Middle frontal gyrus (tissue), 1 donor: Measurements from ENCODE around the gene DNAJC10.
"Not testable (repeated sequence)": the region's sequence is repeated elsewhere in the genome, so short reads cannot be mapped to it uniquely, and the experiment has no call there.

Source experiments
- DNase-seq: peaks from one replicate; pipeline ENCODE4 v3.0.0-alpha.2; 2015; ENCODE audit warnings: low spot score; ENCODE audit errors: extremely low spot score

Gene DNAJC10

DNA sequence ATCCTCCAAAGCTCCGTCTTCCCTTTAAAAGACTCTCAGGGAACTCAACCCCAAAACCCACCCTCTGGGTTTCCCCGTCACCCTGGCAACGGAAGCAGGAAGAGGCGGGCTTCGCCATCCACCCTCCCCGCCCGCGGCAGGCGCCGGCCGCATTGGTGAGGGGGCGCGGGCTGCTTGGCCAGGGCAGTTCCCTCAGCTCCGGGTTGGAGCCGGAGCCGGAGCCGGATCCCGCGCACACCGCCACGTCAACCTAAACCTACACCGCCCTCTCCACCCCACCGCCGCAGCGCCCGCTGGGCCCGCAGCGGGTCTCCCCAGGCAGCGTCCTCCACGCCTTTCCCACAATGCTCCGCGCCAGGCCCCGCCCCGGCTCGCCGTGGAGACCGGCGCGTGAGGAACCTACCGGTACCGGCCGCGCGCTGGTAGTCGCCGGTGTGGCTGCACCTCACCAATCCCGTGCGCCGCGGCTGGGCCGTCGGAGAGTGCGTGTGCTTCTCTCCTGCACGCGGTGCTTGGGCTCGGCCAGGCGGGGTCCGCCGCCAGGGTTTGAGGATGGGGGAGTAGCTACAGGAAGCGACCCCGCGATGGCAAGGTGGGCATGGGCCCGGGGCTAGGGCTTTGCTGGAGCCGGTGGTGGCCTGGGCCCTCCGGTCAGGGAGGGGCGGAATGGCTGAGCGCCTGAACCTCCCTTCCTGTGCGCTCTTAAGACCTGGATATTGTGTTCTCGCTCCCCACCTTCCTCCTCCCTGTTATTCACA, at the start of gene DNAJC10:
Gene DNAJC10, plus strand, starts transcription at position 366 of the 758 bp plus-strand sequence. CDS start 1,830 bp downstream, outside the sequence.
- peak; percentile 70 for DNase-seq

- DNase-seq: no peak
Measured at GRCh38 chr2:182666674-182667314, 49.3 kb upstream of the DNAJC10 start.

DNA sequence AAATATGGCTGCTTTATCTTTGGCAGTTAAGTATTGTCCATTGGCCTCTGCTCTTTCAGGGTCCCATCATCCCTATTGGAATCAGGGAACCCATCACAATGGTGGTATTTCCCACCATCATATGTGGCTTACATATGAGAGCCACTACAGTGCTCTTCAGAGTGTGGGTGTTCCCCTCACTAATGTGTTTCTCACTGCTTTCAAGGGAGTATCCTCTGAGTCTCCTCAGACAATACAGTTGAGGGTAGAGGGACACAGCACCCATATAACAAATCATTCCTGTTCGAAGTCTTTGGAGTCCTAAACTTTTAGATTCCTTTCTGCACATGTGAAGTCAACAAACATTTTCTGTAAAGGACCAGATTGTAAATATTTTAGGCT, 48.8 kb upstream of the DNAJC10 start:
- DNase-seq: no peak

DNA sequence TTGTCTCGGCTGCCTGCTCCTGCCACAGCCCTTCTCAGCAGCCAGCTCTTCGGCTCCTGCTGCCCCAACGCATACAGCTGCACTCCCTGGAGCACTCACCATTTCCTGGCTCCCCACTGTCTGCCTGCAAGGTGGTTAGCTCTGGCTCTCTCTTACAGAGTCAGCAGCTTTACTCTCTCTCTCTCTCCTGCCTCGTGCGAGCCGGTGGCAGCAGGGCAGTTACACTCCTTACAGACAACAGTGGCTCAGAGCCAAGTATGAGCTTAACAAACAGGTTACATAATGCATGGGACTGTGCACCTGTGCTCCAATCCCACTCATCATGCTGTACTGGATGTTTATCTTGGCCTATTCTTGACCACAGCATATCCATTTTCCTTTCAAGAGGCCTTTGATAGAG, 47.4 kb upstream of the DNAJC10 start:
- DNase-seq: no peak

DNA sequence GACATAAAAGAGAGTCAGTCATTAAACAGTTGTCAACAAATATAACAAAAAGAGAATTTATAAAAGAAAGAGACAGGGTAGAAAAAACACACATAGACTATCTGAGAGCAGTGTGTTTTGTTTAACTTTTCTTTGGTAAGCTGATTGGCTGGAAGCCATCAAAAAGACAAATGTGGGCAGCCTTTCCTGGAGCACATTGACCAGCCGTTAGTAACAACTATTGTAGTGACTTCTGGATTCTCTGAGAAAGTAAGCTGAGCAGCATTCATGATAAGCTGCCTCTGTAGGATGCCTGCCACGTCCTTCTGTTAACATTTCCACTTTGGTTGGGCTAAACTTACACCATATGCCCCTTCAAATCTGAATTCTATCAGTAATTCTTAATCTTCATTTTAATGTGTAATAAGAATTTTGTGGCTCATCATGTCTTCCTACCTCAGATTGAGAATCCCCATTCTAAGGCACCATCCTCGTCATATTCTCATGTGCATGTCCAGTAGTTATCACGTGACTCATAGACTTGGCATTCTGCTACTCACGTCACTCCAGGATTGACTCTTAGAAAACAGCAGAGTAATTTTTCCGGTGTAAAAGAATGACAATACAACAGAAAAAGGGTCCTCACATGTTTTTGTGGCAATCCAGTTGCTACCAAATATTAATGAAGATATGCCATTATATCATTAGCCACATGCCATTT, 43.4 kb upstream of the DNAJC10 start:
- DNase-seq: no peak

GRCh38 chr2:182680837-182681236, 35.2 kb upstream of the DNAJC10 start:
- no peak for DNase-seq

GRCh38 chr2:182682210-182682609, 33.8 kb upstream of the DNAJC10 start:
- DNase-seq: no peak

- no peak for DNase-seq
Measured at GRCh38 chr2:182685559-182685958, 30.5 kb upstream of the DNAJC10 start.

- not testable (repeated sequence) for DNase-seq
Measured at GRCh38 chr2:182686763-182687162, 29.3 kb upstream of the DNAJC10 start.

GRCh38 chr2:182694189-182694588, 21.9 kb upstream of the DNAJC10 start:
- DNase-seq: no peak

GRCh38 chr2:182695776-182696175, 20.3 kb upstream of the DNAJC10 start:
- DNase-seq: no peak

DNA sequence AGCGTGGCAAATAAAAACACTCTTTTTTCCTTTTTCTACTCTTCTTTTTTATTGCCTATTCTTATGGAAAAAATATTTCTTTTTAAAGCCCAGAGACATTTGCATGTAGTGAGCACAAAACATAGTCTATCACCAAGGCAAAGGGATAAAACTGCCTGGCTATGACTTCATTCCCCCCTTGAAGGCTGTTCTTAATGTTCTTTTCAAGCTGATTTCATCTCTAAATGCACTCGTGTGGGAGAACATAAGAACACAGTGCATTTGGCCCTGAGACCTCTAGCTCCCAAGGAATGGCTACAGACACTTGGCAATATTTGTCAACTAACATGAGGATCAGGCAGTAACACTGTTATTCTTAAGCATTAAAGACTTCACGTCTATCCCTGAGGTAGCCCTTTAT, 17.4 kb upstream of the DNAJC10 start:
- no peak for DNase-seq

DNA sequence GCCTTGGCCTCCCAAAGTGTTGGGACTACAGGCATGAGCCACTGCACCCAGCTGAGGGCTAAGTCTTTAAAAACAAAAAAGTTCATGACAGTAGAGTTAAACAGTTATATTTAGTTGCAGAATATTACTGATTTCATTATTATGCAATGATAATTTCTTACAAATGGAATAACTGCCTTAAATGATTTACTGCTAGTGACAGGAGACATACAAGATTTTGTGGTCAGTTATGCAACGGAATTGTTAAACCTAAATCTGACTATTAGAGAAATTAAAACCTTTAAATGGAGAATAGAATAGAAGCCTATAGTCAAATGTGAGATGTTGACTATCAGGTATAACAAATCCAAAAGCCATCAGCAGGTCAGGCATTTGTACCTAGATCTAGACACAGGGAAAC, 10.3 kb upstream of the DNAJC10 start:
- no peak for DNase-seq

GRCh38 chr2:182706751-182707150, 9.3 kb upstream of the DNAJC10 start:
- no peak for DNase-seq

- DNase-seq: no peak
Measured at GRCh38 chr2:182713601-182714000, 2.5 kb upstream of the DNAJC10 start.

GRCh38 chr2:182715121-182715891, 751 bp upstream of the DNAJC10 start:
- DNase-seq: no peak

GRCh38 chr2:182716650-182716979, 558 bp downstream of the DNAJC10 start:
- DNase-seq: no peak

DNA sequence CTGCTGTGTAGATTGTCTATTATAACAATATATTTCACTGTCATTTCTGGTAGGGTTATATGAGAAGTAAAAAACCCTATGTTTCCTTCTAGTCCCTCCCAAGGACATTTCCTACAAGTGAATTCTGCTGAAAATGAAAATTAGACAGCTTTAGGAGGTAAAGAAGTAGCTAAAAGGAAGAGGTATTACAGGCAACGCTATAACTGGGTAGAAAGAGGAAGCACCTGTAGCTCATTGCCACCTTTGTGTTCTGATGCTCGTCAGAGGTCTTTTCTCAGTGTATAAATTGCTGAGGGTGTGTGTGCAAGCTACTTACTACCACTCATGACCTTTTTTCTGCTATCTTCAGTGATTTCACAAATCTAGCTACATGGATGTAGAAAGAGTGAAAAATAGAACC, 1.4 kb downstream of the DNAJC10 start:
- DNase-seq: no peak

DNA sequence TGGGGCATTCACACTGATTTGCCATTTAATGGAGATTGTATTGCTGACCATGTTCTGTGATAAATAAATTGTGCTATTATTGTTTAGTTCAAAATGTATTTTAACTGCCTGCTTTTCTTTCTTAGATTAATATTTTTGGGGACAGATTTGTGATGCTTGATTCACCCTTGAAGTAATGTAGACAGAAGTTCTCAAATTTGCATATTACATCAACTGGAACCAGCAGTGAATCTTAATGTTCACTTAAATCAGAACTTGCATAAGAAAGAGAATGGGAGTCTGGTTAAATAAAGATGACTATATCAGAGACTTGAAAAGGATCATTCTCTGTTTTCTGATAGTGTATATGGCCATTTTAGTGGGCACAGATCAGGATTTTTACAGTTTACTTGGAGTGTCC, 1.8 kb downstream of the DNAJC10 start:
- DNase-seq: no peak

DNA sequence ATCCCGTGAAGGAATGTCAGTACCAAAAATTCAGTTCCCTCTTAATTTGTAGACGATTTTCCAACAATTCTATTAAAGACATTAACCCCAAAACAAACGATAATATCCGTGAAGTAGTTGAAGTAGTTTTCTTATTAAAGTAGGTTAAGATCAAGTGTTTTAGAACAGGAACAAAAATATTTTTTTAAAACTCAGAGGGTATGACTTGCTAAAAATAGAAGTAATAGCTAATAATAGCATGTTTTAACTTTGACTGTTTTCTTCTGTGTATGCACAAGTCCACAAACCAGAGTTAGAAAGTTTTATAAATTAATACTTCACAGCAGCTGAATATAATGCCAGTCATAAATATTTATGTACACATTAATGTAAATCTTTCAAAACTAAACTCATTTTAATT, 2.4 kb downstream of the DNAJC10 start:
- DNase-seq: no peak

DNA sequence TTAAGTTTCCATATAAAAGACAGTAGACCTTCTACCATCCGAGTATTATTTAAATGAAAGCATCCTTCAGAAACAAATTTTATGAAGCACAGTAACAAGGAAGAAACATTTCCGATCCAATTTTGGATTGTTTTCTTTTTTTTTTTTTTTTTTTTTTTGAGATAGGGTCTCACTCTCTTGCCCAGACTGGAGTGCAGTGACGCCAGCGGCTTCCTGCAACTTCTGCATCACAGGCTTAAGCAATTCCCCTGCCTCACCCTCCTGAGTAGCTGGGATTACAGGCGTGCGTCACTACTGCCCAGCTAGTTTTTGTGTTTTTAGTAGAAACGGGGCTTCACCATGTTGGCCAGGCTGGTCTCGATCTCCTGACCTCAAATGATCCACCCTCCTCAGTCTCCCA, 3.1 kb downstream of the DNAJC10 start:
- DNase-seq: not testable (repeated sequence)

- no peak for DNase-seq
Measured at GRCh38 chr2:182724656-182725055, 8.6 kb downstream of the DNAJC10 start.
